ENCODE measurements around the gene ETS1.

The ETS1 gene

GRCh38 chr11:128618603-128619002 lies 31.2 kb upstream of the ETS1 start:
- no peak for DNase-seq

- DNase-seq: no peak
Measured at GRCh38 chr11:128616161-128616560, 28.8 kb upstream of the ETS1 start.

GRCh38 chr11:128615612-128616011 lies 28.3 kb upstream of the ETS1 start:
- no peak for DNase-seq

GRCh38 chr11:128615076-128615475 lies 27.7 kb upstream of the ETS1 start:
- no peak for DNase-seq

GRCh38 chr11:128614026-128614425 lies 26.7 kb upstream of the ETS1 start:
- DNase-seq: no peak

- no peak for DNase-seq
Measured at GRCh38 chr11:128613300-128613995, 26.1 kb upstream of the ETS1 start.

GRCh38 chr11:128610721-128611617 lies 23.6 kb upstream of the ETS1 start:
- no peak for DNase-seq

GRCh38 chr11:128609785-128610184 lies 22.4 kb upstream of the ETS1 start:
- no peak for DNase-seq

GRCh38 chr11:128608746-128609407 lies 21.5 kb upstream of the ETS1 start:
- DNase-seq: no peak

GRCh38 chr11:128607819-128608218 lies 20.5 kb upstream of the ETS1 start:
- DNase-seq: no peak

- no peak for DNase-seq
Measured at GRCh38 chr11:128604723-128605122, 17.4 kb upstream of the ETS1 start.

- DNase-seq: no peak
Measured at GRCh38 chr11:128603752-128604414, 16.5 kb upstream of the ETS1 start.

- no peak for DNase-seq
Measured at GRCh38 chr11:128603003-128603696, 15.8 kb upstream of the ETS1 start.

GRCh38 chr11:128599729-128600128 lies 12.4 kb upstream of the ETS1 start:
- peak; percentile 79 for DNase-seq

- DNase-seq: no peak
Measured at GRCh38 chr11:128598506-128599150, 11.3 kb upstream of the ETS1 start.

- no peak for DNase-seq
Measured at GRCh38 chr11:128598096-128598495, 10.7 kb upstream of the ETS1 start.

GRCh38 chr11:128597209-128597608 lies 9.9 kb upstream of the ETS1 start:
- DNase-seq: no peak

- no peak for DNase-seq
Measured at GRCh38 chr11:128596250-128596649, 8.9 kb upstream of the ETS1 start.

GRCh38 chr11:128595775-128596174 lies 8.4 kb upstream of the ETS1 start:
- DNase-seq: no peak

GRCh38 chr11:128595221-128595620 lies 7.9 kb upstream of the ETS1 start:
- peak; percentile 83 for DNase-seq

- DNase-seq: peak; percentile 37
Measured at GRCh38 chr11:128594226-128594625, 6.9 kb upstream of the ETS1 start.

GRCh38 chr11:128593281-128593680 lies 5.9 kb upstream of the ETS1 start:
- peak; percentile 86 for DNase-seq

Data from fibroblast of skin of right biceps (primary cell).